ENCODE measurements around the gene MNS1.
"Not testable (repeated sequence)": the region's sequence is repeated elsewhere in the genome, so short reads cannot be mapped to it uniquely, and the experiment has no call there.

Gene MNS1, protein sequence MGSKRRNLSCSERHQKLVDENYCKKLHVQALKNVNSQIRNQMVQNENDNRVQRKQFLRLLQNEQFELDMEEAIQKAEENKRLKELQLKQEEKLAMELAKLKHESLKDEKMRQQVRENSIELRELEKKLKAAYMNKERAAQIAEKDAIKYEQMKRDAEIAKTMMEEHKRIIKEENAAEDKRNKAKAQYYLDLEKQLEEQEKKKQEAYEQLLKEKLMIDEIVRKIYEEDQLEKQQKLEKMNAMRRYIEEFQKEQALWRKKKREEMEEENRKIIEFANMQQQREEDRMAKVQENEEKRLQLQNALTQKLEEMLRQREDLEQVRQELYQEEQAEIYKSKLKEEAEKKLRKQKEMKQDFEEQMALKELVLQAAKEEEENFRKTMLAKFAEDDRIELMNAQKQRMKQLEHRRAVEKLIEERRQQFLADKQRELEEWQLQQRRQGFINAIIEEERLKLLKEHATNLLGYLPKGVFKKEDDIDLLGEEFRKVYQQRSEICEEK

DNA sequence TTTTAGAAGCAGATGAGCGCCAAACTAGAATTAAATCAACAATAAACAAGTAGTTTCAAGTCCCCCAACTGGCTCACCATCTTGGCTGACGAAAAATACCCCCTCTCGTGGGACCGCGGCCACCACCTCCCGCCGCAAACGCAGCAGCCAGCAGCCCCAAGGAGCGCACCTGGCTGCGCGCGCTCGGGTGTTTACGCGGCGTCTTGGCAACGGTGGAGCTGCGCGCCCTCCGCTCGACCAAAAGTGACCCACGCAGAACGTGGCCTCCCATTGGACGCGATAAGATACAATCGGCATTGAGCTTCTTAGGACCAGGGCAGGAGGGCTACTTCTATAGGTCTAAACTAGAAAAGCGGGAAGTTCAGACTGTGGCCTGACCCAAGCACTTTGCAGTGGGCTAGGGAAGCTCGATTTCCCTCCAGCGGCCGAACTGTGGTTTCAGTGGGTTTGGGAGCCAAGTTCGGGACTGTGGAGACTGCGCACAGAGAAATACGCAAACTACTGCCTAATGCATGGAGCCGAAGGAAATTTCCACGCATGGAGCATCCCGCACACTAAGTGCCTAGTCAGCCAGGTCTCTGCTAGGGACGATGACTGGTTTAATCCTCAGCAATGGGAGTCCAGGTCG, at the start of gene MNS1:
Gene MNS1 (minus strand): TSS at position 245 of the 628 bp plus-strand sequence. CDS start 165 bp downstream, at position 80.
- peak in 2 of 3 experiments; percentile 0 to 11 for DNase-seq (ENCODE audit: low read depth in 3 of 3)

DNA sequence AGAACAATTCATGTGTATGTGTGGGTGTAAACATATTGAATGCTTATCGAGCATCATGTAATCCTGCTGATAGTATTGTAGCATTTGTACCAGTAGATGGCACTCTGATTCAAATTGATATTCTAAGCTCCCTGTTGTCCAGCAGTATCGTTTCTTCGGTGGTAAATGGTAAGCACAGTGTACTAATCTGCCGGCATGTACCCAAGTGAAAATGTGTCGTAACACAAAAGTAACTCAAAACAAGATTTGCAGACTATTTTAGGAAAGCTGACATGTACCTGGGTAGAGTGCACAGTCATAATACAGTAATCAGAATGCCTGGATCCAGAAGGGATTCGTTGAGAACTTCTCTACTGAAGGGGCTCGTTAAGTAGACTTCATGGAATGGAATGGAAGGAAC, 31.7 kb upstream of the MNS1 start:
- DNase-seq (ENCODE audit: low read depth in 3 of 3), result no peak

DNA sequence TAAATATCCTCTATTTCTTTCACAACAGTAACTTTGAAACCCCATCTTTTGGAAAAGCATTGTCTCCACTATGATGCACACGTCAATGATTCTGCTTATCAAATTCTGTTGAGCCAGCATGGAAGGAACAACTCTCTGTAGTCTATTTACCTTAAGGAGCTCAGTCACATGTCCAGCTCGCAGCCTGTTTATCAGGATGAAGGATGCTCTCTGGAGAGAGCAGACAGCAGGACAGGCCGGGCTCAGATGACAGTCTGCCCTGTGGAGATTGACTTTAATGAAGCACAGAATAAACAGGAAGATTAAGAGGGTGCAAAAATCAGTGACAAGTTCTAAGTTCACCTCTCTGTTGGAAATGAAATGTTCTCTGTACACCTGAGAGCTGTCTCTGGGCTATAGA, 30.6 kb upstream of the MNS1 start:
- DNase-seq (ENCODE audit: low read depth in 3 of 3), result no peak

DNA sequence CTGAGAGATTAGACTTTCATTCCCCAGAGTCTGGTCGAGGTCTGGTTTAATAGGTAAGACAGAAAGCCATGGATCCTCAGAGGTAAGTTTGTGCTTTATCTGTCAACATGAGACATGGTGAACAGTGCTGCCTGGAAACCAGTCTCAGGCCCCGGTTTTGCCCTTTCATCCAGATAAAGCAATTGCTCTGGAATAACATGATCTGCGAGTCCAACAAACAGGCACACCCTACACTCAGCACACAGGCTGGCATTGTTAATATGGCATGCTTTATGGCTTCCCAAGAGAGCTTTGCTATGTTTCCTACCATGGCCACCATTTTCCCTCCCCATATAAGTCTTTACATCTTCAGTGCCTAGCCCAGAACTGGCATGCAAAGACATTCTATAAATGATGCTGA, 30.1 kb upstream of the MNS1 start:
- DNase-seq (ENCODE audit: low read depth in 3 of 3), result no peak

DNA sequence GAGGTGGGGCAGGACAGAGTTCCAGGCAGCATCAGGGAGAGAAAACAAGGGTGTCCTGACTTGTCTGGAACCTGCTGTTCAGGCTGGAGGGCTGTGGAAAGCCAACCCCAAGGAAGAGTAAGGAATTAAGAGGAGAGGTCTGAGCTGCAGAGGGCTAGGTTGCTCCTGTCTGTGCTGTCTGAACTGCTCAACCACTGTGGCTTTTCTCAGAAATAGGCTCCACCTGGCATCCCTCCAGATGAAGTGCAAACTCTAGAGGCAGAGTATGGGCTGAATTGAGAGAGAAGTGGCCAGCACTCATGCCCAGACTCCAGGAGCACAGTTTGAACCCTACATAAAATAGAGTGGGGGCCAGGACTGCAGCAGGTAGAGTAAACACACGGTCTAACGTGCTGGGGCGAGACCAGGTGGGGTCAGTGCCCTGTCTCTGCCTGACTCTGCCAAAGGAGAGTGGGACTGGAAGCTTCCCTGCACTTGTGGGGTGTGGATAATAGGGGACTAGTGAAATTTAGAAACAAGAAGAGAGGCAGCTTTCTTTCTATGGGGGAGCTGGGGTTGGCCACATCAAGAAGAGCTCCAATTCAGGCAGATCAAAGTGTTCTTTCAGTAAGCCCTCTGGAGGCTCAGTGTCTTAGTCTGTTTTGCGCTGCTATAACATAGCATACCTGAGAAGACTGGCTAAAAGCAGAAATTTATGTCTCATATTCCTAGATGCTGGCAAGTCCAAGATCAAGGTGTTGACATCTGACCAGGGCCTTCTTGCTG, 28.0 kb upstream of the MNS1 start:
- no peak for DNase-seq (ENCODE audit: low read depth in 3 of 3)

DNA sequence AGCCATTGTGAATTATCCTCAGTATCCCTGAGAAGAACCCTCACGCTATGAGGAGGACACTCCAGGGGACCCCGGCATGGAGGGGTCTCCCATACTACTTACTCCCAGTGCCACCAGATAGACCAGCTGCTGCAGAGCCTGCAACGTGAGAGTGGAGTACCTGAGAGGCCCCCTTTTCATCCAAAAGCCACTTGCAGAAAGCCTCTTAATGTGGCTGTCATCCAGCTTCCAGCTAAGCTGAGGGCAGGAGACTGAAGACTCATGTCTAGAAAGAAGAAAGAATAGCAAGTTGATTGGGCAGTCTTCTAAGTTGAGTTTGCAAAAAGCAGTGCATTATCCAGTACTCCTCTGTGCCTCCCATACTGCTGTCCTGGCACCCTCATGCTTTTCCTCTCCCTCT, 27.3 kb upstream of the MNS1 start:
- no peak for DNase-seq (ENCODE audit: low read depth in 3 of 3)

DNA sequence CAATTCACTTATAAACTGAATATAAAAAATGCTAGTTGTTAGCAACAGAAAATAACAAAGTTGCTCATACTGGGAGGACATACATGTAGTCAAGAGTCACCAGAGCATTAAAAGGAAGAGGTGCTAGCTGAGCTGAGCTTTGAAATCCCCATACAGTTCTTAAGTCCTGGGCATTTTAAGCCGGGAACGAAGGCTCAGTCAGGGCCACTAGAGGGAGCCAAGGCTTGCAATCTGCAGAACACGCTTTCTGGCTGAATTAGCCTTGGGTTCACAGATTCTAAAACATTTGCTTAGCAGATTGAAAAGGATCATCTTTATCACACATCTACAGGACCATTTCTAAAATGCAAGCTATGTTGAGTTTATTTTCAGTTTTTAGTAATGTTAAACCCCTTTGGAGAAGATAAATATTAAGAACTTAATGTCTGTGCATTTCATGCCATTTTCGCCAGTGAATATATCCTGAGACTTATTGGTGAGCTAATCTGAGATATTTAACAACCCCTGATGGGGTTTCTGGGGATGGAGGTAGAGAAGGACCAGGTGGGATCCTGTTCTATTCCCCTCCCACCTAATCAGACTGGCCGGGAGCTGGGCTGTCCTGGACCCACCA, 26.3 kb upstream of the MNS1 start:
- peak in 2 of 3 experiments; percentile 5 to 9 for DNase-seq (ENCODE audit: low read depth in 3 of 3)

DNA sequence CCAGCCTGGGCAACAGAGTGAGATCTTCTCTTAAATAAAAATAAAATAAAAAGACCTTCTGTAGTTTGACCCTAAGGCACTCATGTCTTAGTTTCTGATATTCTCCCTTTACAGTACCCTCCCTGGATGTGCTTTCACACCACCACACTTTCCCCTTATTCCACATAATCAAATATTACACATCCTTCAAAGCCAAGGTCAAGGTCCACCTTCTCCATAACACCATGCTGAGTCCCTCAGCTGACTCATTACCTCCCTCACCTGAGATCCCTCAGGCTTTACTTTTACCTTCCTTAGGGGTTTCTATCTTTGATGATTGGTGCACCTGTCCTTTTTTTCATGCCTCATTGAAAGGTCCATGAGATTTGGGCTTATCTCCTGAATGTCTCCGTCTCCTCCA, 25.5 kb upstream of the MNS1 start:
- DNase-seq (ENCODE audit: low read depth in 3 of 3), result no peak

DNA sequence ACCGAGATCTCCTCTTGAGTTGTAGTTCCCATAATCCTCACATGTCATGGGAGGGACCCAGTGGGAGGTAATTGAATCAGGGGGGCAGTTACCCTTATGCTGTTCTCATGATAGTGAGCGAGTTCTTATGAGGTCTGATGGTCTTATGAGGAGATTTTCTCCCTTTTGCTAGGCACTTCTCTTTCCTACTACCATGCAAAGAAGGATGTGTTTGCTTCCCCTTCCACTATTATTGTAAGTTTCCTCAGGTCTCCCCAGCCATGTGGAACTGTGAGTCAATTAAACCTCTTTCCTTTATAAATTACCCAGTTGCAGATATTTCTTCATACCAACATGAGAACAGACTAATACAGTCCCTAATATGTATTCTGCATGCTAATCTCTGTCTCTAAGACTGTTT, 21.3 kb upstream of the MNS1 start:
- DNase-seq (ENCODE audit: low read depth in 3 of 3), result not testable (repeated sequence)

DNA sequence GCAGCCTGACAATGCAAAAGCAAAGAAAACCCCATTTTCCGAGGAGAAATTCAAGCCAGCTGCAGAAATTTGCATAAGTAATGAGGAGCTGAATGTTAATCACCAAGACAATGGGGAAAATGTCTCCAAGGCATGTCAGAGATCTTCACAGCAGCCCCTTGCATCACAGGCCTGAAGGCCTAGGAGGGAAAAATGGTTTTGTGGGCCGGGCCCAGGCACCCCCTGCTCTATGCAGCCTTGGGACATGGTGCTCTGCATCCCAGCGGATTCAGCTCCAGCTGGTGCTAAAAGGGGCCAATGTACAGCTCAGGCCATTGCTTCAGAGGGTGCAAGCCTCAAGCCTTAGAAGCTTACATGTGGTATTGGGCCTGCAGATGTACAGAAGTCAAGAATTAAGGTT, 20.5 kb upstream of the MNS1 start:
- DNase-seq (ENCODE audit: low read depth in 3 of 3), result not testable (repeated sequence)

DNA sequence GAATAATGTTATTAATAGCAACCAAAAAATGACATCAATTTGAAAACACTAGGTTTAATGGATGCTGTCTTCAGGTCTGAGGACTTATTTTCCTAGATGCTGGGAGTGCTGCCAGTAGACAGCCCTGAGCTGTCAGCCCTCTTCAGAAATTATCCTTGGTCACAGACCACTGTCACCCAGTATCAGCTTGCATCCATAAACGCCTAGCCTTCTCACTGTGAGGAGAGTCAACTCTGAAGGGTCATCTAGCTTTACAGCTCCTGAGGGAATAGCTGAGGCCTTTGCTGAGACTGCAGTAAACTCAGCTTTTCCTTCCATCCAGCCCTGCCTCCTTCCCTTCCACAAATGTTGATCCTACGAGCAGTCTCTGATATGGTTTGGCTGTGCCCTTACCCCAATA, 19.4 kb upstream of the MNS1 start:
- DNase-seq (ENCODE audit: low read depth in 3 of 3), result no peak

DNA sequence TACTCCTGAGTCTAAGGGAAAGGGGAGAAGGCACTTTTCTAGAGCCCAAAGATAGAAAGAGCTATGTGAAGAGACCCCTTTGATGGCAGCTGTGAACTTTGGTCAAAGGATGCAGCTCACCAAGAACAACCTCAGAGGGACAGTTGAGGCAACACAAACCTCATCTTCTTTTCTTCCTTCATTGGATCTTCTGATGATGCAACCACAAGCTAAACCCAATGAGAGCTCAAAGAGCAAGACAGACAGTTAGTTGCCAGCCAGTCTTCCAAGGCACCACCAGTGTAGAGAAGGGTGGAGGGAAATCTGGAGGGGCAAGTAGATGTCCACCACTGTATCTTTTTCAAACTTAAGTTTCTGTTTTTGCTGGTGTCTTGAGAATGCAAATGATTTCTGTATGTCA, 10.4 kb upstream of the MNS1 start:
- DNase-seq (ENCODE audit: low read depth in 3 of 3), result no peak

DNA sequence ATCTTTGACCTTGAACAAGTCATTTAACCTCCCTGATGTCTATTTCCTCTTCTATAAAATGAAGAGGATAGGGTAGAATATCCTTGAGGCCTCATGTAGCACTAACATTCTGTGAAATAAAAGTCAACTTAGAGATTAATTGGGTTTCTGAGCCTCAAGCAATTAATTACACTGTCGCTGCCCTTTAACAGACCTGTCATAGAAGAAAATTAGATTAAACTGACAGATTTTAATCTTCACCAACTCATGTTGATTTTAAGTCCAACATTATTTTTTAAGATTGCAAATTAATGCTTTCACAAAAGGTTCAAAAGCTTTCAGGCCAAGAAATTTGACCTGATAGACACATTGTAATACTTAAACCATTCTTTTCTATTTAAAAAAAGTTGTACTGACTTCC, 8.1 kb upstream of the MNS1 start:
- no peak for DNase-seq (ENCODE audit: low read depth in 3 of 3)

DNA sequence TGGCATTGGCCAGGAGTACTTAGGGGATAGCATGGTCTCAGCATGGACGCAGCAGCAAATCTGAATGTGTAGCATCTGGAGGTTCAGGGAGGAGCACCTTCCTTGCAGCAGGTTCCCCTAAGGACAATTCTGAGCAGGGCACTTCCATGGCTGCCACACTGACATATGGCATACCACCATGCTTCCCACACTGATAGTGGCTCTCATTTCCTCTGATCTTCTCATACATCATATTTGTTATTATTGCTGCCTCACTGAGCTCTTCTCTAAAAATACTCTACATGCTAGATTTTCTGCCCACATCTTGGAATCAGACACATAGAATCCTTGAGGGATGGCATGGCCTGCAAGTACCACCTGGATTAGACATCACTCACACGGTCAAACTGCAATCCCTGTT, 7.3 kb upstream of the MNS1 start:
- DNase-seq (ENCODE audit: low read depth in 3 of 3), result no peak

DNA sequence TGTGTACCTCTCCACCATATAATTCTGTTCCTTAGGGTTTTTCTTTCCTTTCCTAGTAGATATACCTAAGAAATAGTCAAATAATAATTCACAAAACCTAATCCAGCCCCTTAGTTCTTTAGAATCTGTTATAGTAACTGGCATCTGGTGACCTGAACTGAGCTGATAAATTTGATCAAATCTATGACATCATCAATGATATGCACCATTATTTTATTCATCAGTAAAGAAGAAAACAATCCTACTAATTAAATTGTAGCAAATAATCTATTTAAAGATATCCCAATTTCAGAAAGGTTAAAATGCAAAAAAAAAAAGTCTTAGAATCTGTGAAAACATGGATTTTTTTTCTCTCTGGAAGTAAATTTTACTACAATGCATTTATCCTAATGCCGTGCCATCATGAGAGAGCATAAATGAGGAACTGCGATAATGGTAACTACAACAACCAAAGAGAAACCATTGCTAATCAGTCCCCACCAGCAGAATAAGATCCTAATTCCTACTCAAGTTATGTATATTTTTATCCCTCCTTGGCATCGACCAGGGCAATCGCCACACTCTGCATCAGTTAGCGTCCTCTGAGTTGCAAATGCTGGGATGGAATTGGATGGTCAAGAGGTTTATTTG, 6.6 kb upstream of the MNS1 start:
- no peak for DNase-seq (ENCODE audit: low read depth in 3 of 3)

DNA sequence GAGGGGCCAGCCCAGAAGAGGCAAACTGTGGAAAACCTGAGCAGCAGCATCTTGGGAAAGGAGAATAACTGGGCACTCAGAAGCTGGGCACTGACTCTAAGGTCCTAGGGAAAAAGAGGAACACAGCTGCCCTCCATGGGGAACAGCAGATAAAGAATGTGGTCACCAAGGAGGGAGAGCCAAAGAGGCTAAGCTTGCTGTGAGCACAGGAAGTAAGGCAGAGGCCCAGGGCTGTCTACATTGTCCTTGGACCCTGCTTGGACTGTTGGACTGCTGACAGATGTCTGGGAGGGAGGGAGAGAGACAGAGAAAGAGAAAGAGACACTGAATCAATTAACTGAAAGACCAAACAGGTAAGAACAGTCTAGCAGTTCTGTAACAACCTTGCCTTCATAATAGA, 4.5 kb upstream of the MNS1 start:
- DNase-seq (ENCODE audit: low read depth in 3 of 3), result no peak

DNA sequence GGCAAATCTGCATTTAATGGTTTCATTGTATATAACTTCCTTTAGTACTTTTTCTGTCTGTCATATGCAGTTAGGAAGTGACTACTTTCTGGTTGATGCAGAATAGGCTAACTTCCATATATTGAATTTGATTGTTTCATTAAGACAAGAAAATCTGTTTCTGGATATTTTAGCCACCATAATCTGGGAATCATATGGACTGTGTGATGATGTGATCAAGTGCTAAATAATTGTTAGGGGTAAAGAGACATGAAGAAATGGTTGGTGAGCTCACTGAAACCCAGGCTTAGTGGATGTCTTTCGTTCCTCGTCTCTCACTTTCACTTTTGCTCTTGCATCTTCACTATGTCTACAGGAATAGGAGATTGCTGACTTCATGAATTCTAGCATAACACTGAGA, 3.5 kb upstream of the MNS1 start:
- no peak for DNase-seq (ENCODE audit: low read depth in 3 of 3)

DNA sequence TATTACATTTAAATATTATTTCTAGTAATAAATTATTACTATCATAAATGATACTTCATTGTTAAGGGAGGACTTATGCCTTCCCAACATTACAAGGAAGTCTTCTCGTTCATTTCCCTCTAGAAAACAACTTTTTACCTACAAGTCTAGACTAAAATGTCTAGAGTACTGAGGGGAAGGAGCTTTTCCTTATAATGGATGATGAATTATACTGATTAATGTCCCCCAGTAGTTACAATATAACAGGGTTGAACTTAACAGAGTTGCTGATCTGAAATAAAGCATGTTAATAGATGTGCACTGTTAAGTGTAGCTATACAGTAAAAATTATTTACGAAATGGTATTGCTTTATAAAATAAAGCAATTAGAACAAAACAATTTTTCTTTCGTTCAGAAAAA, 2.7 kb upstream of the MNS1 start:
- no peak for DNase-seq (ENCODE audit: low read depth in 3 of 3)

DNA sequence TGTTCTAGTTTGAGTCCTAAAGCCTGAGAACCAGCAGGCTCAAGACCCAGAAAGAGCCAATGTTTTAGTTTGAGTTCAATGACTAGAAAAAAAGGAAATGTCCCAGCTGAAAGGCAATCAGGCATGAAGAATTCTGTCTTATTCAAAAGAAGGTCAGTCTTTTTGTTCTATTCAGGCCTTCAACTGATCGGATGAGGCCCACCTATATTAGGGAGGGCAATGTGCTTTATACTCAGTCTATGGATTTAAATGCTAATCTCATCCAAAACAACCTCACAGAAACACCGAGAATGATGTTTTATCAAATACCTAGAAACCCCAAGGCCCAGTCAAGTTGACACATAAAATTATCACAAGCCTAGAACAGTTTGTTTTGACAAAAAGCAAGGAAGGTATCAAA, 4.0 kb downstream of the MNS1 start:
- DNase-seq (ENCODE audit: low read depth in 3 of 3), result no peak

DNA sequence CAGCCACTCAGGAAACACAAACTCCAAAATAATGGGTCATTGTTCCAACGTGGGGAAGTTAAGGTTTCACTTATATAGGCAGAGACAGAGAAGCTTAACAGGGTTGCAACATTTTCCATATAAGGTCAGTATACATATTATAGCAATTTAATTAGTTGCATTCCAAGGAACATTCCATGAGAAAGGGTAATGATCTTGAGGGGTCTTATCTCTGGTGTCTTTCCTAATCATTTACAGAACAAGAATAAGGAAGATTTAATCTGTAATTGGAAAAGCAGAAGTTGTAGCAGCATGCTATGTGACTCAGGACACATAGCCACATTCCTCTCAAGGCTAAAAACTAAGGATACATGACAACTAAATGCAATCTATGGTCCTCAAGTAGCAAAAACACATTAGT, 4.9 kb downstream of the MNS1 start:
- no peak for DNase-seq (ENCODE audit: low read depth in 3 of 3)

DNA sequence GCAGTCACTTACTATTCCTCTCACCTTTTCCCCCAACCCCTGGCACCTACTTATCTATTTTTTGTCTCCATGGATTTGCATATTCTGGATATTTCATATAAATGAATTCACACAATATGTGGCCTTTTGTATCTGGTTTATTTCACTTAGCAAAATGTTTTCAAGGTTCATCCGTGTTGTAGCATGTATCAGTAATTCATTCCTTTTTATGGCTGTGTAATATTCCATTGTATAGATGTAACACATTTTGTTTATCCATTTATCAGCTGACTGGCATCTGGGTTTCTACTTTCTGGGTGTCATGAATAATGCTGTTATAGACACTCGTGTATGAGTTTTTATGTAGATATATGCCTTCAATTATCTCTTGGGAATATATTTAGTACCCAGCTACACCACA, 5.8 kb downstream of the MNS1 start:
- no peak for DNase-seq (ENCODE audit: low read depth in 3 of 3)

DNA sequence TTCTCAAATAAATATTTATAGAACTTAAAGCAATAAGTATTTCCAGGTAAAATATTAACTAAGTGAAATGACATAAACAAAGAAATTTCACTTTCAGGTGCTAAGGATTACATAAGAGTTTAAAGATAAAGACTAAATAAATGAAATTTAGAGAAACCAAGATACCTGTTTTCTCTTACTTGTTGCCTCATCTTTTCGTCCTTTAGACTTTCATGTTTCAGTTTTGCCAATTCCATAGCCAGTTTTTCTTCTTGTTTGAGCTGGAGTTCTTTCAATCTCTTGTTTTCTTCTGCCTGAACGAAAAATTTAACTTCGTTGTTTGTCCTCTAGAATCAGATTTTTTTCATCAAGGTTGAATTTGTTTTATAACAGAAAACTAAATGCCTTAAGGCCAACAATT, 8.7 kb downstream of the MNS1 start:
- no peak for DNase-seq (ENCODE audit: low read depth in 3 of 3)

Data from stimulated activated CD4-positive, alpha-beta T cell treated with anti-CD3 and anti-CD28 coated beads, TNF-alpha, amount 100 ng/mL, for 4 hours (primary cell).